ENCODE measurements around the gene EXOSC1. TPM values are rescaled to one million over a fixed set of nuclear protein-coding genes. Genes with fewer than 3 reads are reported as not detected.
"Not testable (repeated sequence)": the region's sequence is repeated elsewhere in the genome, so short reads cannot be mapped to it uniquely, and the experiment has no call there.

The EXOSC1 gene
- total RNA-seq, 1 donor from 2014 or later, result 33.8 TPM

DNA sequence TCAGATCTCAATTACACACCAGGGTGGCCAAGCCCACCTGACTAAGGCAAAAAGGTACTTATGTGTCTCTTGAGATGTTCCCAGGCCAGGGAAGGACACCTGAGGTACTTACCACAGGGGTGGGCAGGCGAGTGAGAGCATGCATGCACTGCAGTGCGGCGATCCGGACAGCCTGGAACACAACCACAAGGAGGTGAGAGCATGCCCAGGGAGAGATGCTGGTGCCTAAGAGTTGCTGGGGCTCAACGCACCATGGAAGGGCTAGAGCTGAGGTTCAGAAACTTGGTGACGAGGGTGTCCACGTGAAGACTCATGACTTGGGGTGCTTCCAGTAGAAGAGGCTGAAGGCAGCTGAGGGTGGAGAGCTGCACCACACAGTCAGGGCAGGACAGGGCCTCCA lies 13.3 kb upstream of the EXOSC1 start:
- DNase-seq (ENCODE audit: low spot score), result no peak

DNA sequence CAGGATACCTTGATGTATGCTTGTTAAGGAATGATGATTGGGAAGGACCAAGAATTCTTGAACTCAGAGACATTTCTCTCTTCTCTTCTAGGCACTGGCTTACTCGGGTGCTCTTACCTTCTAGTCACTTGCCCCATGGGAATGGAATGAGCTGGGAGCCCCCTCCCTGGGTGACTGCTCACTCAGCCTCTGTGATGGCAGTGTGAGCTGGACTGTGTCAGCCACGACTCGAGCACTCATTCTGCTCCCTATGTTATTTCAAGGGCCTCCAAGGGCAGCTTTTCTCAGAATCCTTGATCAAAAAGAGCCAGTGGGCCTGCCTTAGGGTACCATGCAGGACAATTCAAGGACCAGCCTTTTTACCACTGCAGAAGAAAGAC lies 10.9 kb upstream of the EXOSC1 start:
- DNase-seq (ENCODE audit: low spot score), result no peak

DNA sequence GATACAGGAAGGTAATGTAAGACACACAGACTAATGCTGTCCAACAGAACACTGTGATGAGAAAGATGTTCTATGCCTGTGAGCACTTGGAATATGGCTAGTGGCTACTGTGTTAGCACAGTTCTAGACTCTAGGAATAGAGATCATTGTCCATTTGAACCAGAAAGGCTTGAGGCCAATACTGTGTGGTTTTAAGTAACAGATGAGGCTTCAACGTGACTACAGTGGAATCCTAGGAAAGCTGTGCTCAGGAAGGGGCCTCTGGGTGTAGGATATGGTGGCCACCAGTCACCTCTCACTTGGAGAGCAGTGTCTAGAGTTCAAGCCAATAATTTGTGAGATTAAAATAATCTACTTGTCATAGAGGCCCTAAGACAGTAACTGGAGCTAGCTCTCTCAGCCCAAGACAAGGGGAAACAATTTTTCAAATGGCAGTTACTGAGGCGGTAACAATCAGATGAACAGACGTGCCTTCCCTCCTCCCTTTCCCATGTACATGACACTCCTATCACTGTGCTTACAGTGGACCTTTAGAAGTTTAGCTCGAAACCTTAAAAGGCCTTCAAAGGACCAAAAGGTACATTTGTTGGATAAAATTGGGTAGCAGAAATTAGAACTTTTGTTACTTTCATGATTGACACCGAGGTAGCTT lies 10.4 kb upstream of the EXOSC1 start:
- no peak for DNase-seq (ENCODE audit: low spot score)

DNA sequence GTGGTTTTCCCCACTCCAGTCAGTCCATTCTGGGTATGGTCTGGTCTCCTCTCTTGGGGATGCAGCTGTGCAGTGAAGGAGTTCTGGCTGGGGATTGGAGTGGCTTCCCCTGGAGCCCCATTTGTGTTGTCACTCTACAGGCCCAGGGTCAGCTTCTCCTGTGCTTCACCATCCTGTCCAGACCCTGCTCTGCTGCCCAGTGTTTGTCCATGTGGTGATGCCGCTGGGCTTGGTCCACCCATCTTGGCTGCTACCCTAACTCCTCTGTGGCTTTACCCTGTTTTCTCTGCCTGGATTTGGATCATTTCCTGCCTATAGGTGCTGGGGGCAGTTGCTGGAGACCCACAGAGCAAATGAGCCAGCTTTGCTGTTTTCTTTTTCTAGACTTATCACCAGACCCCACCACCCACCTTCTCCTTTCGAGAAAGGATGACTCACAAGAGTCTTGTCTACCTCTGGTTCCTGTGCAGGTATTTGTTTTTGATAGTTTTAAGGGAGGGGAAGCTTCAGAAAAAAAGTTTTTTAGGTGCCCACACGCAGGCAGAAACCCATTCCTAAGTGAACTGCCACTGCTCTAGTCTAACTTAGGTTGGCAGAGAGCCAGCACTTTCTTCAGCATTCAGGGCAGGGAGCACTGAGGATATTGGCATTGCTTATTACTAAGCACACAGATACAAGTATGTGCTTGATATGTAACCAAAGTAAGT lies 8.7 kb upstream of the EXOSC1 start:
- DNase-seq (ENCODE audit: low spot score), result peak; percentile 38

DNA sequence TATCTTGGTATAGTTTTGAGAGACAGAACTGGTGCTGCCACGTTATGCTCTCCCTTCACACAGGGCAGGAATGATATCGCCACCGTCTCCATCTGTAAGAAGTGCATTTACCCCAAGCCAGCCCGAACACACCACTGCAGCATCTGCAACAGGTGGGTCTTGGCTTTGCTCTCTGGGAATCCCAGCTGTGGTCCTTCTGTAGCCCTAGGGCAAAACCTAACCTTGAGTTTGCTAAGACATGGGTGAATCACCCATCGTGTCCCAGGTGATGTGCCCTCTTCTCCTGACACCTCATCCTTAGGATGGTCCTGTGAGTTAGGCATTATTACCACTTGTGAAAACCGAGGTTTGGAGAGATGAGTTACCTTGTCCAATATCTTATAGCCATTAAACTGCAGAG lies 6.5 kb upstream of the EXOSC1 start:
- DNase-seq (ENCODE audit: low spot score), result no peak

DNA sequence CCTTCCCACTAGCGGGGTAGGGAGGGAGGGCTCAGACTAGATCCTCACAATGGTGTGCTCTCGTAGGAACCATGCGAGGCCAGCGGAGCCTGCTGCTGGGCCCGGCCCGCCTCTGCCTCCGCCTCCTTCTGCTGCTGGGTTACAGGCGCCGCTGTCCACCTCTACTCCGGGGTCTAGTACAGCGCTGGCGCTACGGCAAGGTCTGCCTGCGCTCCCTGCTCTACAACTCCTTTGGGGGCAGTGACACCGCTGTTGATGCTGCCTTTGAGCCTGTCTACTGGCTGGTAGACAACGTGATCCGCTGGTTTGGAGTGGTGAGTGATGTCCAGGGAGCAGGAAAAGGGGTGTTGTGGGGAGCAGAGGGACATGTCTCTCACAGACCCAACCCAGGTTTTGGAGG lies 5.8 kb upstream of the EXOSC1 start:
- no peak for DNase-seq (ENCODE audit: low spot score)

DNA sequence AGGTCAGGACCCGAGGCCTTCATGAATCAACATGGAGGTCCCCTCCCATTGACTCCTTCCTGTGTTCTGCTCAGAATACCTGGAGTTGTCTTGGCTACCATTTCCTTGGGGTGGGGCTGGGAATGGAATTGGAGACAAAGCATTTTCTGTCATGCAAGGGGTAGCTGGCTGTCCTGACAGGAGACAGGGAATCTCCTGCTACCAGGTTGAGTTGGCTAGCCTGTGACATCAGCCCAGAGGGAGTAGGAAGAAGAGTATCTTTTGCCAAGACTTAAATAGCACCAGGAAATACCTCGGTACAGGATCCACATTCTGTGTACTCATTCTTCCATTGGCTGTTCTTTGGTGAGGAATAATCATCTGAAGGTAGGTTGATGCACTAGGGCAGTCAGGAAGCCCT lies 5.0 kb upstream of the EXOSC1 start:
- no peak for DNase-seq (ENCODE audit: low spot score)

DNA sequence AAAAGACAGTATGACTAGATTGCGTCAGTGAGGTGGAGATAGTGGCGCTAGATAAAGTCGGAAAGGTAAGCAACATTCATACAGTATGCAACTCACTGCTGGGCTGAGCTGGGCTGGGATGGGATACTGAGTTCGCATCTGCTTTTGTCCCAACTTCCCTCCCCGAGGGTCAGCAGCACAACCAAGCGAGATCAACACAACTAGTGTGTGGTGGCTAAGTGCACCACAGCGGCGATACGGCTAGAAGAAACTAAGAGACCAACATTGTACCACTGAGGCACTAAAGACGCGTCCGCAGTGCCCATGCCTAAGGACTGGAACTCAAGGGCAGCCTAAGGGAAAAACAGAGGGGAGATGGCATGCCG lies 467 bp downstream of the EXOSC1 start:
- no peak for DNase-seq (ENCODE audit: low spot score)

DNA sequence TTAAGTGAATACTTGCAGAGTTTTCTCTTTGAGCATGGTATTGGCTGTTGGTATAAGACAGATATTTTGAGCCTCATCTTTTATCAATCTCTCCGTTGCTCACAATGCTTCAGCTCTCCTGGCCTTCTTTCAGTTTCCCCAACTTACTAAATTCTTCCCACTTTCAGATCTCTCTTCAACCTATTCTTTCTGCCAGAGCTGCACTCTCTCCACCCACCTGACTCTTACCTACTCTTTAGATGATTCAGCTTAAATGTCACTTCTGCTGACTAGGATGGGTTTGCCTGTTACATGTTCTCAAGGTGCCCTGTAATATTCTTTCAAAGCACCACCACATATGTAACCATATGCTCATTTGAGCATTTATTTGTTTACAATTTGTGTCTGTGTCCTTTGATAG lies 1.6 kb downstream of the EXOSC1 start:
- DNase-seq (ENCODE audit: low spot score), result no peak

DNA sequence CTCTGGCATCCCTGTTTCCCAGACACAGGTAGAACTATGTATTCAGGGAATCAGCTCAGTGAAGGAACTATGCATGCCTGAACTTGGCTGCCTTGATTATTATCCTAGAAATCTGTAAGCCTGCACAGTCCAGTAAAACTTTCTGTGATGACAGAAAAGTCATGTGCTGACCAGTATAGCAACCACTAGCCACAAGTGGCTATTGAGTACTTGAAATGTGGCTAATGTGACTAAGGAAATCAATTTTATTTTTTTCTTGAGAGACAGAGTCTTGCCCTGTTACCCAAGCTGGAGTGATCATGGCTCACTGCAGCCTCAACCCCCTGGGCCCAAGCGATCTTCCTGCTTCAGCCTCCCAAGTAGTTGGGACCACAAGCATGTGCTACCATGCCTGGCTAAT lies 3.5 kb downstream of the EXOSC1 start:
- no peak for DNase-seq (ENCODE audit: low spot score)

DNA sequence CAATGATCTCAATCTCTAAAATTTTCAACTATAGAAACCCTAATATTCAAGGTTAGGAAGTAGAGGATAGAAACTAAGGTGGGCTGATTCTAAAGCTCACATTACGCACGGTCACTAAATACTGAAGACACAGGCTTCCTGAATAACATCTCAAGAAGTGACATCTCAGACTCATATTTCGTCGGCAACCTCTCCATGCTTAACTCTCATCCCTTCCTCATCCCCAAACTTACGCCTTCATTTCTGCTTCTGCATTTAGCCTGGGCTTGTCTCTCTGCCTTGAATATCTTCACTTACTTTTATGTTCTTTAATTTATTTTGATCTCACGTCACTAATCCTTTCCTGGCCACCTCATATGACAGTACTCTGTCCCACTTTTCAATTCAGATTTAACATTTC lies 10.6 kb downstream of the EXOSC1 start:
- no peak for DNase-seq (ENCODE audit: low spot score)

DNA sequence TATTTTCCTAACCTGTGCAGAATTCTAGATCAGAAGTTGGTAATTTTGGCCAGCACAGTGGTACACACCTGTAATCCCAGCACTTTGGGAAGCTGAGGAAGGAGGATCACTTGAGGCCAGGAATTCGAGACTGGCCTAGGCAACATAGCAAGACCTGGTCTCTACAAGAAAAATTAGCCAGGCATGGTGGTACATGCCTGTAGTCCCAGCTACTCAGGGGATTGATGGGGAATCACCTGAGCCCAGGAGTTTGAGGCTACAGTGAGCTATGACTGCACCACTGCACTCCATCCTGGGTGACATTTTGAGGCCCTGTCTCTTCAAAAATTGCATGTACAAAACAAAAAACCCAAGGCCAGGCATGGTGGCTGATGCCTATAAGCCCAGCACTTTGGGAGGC lies 11.2 kb downstream of the EXOSC1 start:
- no peak for DNase-seq (ENCODE audit: low spot score)

DNA sequence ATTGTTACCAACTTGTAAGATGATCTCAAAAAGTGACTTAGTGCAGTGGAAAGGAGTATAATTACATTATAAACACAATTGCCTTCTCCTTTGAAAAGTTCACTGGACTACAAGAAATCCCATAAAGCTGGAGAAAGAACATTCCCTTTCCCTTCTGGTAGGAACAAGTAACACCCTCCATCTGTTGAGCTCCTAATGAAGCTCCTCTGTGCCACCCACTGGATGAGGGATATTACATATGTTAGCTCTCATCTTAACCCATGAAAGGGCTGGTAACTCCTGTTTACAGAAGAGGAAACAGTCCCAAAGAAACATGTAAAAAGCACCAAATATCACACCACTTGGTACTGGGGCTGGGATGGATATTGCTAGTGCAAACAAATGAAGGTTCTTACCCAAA lies 11.8 kb downstream of the EXOSC1 start:
- DNase-seq (ENCODE audit: low spot score), result no peak

DNA sequence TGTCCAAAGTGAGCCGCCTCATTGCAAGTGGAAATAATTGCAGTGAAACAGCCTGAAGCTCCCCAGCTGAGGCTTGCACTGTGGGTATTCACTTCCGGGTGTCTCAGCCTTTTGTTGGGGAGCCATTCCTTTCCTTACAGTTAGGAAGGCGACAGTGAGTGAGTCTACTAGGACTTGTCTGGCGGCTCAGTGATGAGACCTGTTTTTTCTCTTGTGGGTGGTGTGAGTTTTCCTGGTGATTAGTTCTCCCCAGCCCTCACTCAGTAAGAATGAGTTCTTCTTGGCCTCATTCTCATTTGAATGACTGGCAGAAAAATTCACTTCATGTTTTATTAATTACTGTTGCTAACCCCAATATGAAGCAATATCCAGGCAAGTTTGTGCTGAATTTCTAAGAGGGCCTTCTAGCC lies 17.2 kb downstream of the EXOSC1 start:
- no peak for DNase-seq (ENCODE audit: low spot score)

DNA sequence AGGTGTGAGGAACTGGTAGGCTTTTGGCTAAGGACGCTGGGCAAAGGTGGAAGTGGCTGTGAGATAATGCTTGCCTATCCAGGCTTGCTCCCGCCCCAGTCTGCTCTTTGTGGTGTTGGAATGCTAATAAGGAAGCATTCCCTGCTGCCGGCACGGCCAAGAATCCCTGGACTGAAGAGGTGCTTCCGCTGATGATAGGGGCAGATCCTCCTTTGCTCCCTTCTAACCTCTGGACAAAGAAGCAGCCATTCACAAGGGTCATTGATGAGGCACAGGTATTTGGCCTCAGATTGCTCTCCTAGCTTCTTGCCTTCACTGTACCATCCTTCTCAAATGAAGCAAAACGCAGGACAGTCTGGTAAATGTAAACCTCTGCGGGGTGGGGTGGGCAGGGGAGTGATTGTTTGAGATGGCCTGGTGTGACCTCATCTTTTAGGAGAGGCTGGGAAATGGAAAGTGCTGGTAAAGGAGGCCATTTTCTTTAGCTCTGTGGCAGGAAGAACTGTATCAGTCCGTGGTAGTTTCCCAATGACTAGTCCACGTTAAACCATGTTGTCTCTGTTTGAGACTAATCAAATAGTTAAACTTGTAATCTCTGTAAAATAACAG lies 18.1 kb downstream of the EXOSC1 start:
- peak; percentile 67 for DNase-seq (ENCODE audit: low spot score)

DNA sequence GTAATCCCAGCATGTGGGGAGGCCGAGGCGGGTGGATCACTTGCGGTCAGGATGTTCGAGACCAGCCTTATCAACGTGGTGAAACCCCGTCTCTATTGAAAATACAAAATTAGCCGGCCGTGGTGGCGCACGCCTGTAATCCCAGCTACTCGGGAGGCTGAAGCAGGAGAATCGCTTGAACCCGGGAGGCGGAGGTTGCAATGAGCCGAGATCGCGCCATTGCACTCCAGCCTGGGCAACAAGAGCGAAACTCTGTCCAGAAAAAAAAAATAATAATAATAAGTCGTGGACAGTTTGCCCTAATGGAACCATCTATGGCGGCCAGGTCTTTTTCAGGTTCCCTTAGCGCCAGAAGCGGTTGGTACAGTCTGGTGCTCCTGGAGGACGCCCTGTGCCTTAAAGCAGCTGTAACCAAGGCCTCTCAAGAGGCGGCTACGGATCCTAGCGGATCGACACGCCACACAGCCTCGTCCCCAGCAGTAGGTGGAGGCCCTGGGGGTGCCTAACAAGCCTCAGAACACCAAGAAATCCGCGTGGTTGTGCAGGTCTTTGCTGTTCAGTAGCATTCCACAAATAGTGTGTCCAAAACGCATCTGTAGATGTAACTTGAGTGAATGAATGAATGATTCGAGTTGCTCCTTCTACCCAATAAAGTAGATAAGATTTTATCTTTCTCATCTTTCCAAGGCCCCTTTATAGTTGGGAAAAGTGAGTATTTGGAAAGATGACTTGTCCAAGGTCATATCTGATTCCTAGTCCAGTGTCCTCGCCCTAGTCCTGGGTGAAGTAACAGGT lies 18.8 kb downstream of the EXOSC1 start:
- DNase-seq (ENCODE audit: low spot score), result no peak

DNA sequence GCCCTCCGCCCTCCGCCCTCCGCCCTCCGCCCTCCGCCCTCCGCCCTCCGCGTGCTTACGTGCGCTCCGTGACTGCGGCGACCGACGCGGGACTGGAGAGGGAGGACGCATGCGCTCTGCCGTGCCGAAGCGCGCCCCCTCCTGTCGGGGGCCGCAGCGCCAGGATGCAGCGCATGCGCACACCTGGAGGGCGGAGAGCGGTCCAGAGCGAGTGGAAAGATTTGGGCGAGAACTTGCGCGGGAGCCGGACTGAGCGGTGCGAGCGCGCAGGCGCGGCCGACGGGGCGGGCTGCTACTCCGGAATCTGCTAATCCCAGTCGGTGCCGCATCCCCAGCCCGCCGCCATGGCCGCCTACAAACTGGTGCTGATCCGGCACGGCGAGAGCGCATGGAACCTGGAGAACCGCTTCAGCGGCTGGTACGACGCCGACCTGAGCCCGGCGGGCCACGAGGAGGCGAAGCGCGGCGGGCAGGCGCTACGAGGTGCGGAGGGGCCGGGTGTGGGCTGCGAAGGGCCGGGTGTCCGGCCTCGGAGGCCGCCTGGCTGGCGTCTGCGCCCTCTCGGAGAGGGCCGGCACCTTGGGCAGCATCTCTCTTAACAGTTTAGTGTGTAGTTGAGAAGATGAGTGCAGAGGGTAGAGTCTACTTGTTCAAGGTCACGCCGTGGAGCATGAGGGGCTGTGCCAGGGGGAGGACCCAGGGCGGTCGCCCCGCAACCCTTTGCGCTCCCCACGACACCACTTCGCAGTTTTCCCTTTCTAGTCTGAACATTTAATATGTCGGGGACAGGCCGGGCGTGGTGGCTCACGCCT lies 19.6 kb downstream of the EXOSC1 start, which contains the start of gene PGAM1:
Gene PGAM1 (plus strand): TSS at position 228 of the 812 bp plus-strand sequence. CDS start 117 bp downstream, at position 345.
- peak; percentile 96 for DNase-seq (ENCODE audit: low spot score)

DNA sequence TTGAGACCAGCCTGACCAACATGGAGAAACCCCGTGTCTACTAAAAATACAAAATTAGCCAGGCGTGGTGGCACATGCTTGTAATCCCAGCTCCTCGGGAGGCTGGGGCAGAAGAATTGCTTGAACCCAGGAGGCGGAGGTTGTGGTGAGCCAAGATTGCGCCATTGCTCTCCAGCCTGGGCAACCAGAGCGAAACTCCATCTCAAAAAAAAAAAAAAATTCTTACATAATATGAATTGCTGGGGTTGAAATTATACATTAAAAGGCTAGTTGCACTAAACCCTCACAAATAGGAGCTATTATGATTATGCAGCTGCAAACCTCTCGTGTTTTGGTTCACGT lies 22.1 kb downstream of the EXOSC1 start:
- not testable (repeated sequence) for DNase-seq (ENCODE audit: low spot score)

DNA sequence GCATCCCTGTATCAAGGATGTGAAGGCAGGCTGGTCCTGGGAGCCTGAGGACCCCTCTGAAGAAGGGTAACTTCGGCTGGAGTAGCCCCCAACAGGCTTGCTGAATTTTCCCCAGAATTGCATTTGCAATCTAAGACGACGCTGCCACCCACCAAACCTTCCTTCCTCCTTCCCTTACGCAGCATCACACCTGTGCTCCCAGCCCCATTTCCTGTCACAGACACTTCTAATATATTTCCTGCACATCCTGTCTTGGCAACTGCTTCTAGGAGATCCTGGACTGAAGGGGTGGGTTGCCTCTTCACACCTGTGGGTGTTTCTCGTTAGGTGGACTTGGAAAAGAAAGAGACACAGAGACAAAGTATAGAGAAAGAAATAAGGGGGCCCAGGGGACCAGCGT lies 29.2 kb downstream of the EXOSC1 start:
- DNase-seq (ENCODE audit: low spot score), result no peak

DNA sequence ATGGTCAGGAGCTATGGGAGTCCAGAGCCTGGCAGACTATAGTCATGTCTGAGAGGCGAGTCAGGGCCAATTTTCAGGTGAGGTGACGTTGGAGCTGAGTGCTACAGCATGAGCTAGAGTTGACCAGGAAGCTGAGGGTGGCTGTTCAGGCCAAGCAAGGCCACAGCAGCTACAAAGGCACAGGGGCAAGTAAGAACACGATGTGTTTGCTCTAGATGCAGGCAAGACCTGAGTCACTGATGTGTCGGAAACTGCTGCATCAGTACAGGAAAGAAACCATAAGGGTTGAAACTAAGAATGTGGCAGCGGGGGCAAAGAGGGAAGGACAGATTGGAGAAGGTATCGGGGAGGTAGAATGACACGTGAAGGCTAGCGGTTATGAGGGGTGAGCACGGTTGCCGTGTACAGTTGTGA lies 32.9 kb downstream of the EXOSC1 start:
- DNase-seq (ENCODE audit: low spot score), result no peak

DNA sequence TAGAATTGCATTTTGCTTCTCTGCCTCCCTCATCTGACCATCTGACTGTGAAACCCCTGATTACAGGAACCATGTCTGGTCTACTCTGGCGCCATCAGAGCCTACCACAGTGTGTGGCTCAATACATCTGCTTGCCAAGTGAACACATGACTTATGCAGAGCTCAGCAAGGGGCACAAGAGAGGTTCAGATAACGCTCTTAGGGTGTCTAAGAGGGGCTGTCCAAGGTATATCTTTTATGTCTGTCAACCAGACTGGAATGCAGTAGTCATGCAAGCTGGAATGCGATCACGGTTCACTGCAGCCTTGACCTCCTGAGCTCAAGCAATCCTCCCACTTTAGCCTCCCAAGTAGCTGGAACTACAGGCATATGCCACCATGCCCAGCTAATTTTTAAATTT lies 34.4 kb downstream of the EXOSC1 start:
- no peak for DNase-seq (ENCODE audit: low spot score)

DNA sequence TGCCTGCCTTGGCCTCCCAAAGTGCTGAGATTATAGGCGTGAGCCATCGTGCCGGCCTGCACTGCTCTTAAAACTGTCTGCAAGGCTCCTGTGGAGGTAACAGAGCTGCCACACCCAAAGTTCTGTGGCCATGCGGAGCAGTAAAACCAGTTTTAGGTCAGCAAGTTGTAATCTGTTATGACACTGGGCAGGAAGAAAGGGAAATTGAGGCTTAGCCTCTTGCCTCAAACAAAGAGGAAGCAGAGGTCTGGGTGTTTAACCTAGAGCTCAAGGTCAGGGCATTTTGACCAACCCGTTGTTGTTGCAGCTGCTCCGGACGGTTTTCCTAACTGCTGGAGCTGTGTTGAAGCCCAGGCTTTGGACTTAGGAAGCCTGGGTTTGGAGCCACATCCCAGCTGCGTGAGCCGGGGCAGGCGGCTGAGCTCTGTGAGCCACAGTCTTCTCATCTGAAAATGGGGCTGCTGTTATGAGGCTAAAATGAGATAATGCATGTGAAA lies 37.3 kb downstream of the EXOSC1 start:
- DNase-seq (ENCODE audit: low spot score), result no peak
